Measurements from ENCODE around the gene SLC44A2.

DNA sequence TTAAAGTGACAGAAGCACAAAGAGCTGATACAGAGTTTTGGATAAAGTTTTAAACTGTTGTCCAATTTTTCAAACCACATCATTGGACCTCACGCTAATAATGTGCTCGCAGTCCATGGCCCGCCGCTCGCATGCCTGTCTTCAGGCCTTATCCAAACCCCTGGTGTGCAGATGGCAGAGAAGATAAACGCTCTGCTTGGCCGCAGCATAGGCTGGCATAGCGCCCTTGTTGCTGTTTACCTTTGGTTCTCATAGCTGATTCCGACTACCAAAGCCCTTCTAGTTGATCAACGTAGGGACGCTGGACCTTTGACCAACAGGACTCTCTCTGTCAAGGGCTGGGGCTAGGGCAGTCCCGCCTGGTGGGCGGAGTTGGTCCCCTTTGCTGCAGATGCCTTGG, 52.4 kb downstream of the SLC44A2 start:
- TF ChIP-seq CTCF (conservative IDR thresholded peaks at IDR 0.05 in 1 of 2, IDR thresholded peaks at IDR 0.05 in 1 of 2; ENCODE audit: low read depth in 1 of 2, low read length in 2 of 2), result no peak
- no peak for TF ChIP-seq EZH2 (IDR thresholded peaks at IDR 0.05; ENCODE audit: low read length, missing control alignments)

Data from fibroblast of lung (primary cell).